HG02884 (cell line): ENCODE results near the gene MGLL.

Source experiments
- ATAC-seq: cut with Tn5 transposase; IDR thresholded peaks from one replicate; pipeline ENCODE4 v1.9.1; 2021; ENCODE audit warnings: mild to moderate bottlenecking, moderate library complexity; ENCODE audit not compliant: unreplicated experiment

MGLL gene

GRCh38 chr3:127775398-127776109, 46.8 kb downstream of the MGLL start:
- ATAC-seq = no peak

GRCh38 chr3:127774647-127775046, 47.7 kb downstream of the MGLL start:
- no peak for ATAC-seq

GRCh38 chr3:127773752-127774395, 48.4 kb downstream of the MGLL start:
- ATAC-seq = no peak

GRCh38 chr3:127772827-127773751, 49.2 kb downstream of the MGLL start:
- ATAC-seq = no peak

GRCh38 chr3:127772273-127772672, 50.0 kb downstream of the MGLL start:
- ATAC-seq = no peak

GRCh38 chr3:127771746-127772145, 50.6 kb downstream of the MGLL start:
- ATAC-seq = no peak

GRCh38 chr3:127770671-127771355, 51.5 kb downstream of the MGLL start:
- ATAC-seq = no peak

GRCh38 chr3:127769284-127770081, 52.8 kb downstream of the MGLL start:
- ATAC-seq = no peak

GRCh38 chr3:127768346-127769008, 53.8 kb downstream of the MGLL start:
- ATAC-seq = no peak

- ATAC-seq = no peak
Measured at GRCh38 chr3:127767126-127767525, 55.2 kb downstream of the MGLL start.

GRCh38 chr3:127765735-127766134, 56.6 kb downstream of the MGLL start:
- no peak for ATAC-seq

- peak; percentile 37 for ATAC-seq
Measured at GRCh38 chr3:127764841-127765362, 57.4 kb downstream of the MGLL start.

- no peak for ATAC-seq
Measured at GRCh38 chr3:127764301-127764700, 58.0 kb downstream of the MGLL start.

- ATAC-seq = no peak
Measured at GRCh38 chr3:127763816-127764215, 58.5 kb downstream of the MGLL start.

- no peak for ATAC-seq
Measured at GRCh38 chr3:127763337-127763736, 59.0 kb downstream of the MGLL start.

- ATAC-seq = no peak
Measured at GRCh38 chr3:127762787-127763105, 59.6 kb downstream of the MGLL start.

- ATAC-seq = peak; percentile 45
Measured at GRCh38 chr3:127762077-127762786, 60.1 kb downstream of the MGLL start.

- no peak for ATAC-seq
Measured at GRCh38 chr3:127761441-127761801, 60.9 kb downstream of the MGLL start.
